Tibial nerve (tissue), 4 donors: ENCODE results near the gene PLEKHG1.

Source experiments
- CTCF ChIP-seq, 5 experiments: fragments of 200-600 bp in 3 of 5; fragments of 450-650 bp in 2 of 5; sonication (generic) in 3 of 5; IDR thresholded peaks; one replicate each; pipeline ENCODE4 v1.5.1; 2016 to 2019; ENCODE audit warnings: antibody characterized with exemption in 5 of 5, mild to moderate bottlenecking in 3 of 5, moderate library complexity in 2 of 5
- EP300 ChIP-seq, 2 donors: sonication (generic); formaldehyde crosslinking; IDR thresholded peaks; one replicate each; pipeline ENCODE4 v1.6.1; 2017; ENCODE audit warnings: antibody characterized with exemption in 2 of 2, mild to moderate bottlenecking in 1 of 2
- POLR2A ChIP-seq, 2 donors: fragments of 450-650 bp; IDR thresholded peaks; one replicate each; pipeline ENCODE4 v1.6.1; 2017; ENCODE audit warnings: antibody characterized with exemption in 2 of 2, mild to moderate bottlenecking in 2 of 2, moderate library complexity in 2 of 2

DNA sequence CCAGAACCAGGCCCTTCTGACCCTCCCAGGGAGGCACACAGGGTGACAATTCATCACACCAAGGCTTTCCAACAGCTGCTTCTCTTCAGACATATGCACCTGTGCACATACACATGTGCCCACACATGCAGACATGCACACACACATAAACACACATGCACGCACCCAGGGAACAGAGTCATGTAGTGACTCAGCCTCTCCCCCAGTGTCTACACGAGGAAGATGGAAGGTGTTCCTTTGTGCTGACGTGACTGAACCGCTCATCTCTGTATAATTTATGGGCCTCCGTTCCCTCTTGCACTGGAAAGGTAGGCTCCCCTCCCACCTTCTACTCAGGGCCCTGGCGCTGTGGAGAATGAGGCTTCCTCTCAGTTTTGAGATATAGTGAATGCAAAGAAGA is 23.8 kb upstream of the PLEKHG1 start:
- no peak for TF ChIP-seq CTCF (IDR thresholded peaks at IDR 0.05)
- TF ChIP-seq POLR2A (IDR thresholded peaks at IDR 0.05): no peak
- TF ChIP-seq EP300 (IDR thresholded peaks at IDR 0.05): no peak
